WTC11 (cell line): ENCODE results near the gene CCR8. TPM values are rescaled to one million over a fixed set of nuclear protein-coding genes. Genes with fewer than 3 reads are reported as not detected.

Source experiments
- ATAC-seq: fragments of 200-7000 bp; cut with Tn5 transposase; 2 replicates; pipeline ENCODE4 v1.10.0; 2021; ENCODE audit warnings: mild to moderate bottlenecking, moderate library complexity
- CTCF ChIA-PET: fragments of 300-600 bp; sonication (Branson Sonifier 250); formaldehyde crosslinking; loops from one replicate; lab custom pipeline; 2021; ENCODE audit warnings: antibody characterized with exemption; lab: Charles Lee
- POLR2A ChIA-PET: fragments of 350-600 bp; sonication (Branson Sonifier 250); formaldehyde crosslinking; loops from one replicate; lab custom pipeline; 2021; ENCODE audit warnings: antibody characterized with exemption; lab: Charles Lee
- DNase-seq: peaks from one replicate; pipeline ENCODE4 v3.0.0; 2021; ENCODE audit warnings: low spot score
- H3K27ac Mint-ChIP-seq: 2 replicates; pipeline ENCODE4 v1.8.0; 2021; ENCODE audit warnings: mixed read lengths
- H3K27me3 Mint-ChIP-seq: 2 replicates; pipeline ENCODE4 v1.8.0; 2021; ENCODE audit warnings: low read depth, mild to moderate bottlenecking, moderate library complexity, mixed read lengths
- H3K36me3 Mint-ChIP-seq: 2 replicates; pipeline ENCODE4 v1.8.0; 2021; ENCODE audit warnings: mixed read lengths
- H3K4me1 Mint-ChIP-seq: 2 replicates; pipeline ENCODE4 v1.8.0; 2022; ENCODE audit warnings: mixed read lengths
- H3K4me3 Mint-ChIP-seq: 2 replicates; pipeline ENCODE4 v1.8.0; 2021; ENCODE audit warnings: mild to moderate bottlenecking, moderate library complexity, mixed read lengths
- H3K9me3 Mint-ChIP-seq: 2 replicates; pipeline ENCODE4 v1.8.0; 2021; ENCODE audit warnings: mixed read lengths
- ATF6 ChIP-seq: sonication (generic); formaldehyde crosslinking; IDR thresholded peaks from 2 replicates; pipeline ENCODE4 v1.8.1; 2023; ENCODE audit warnings: mild to moderate bottlenecking, missing genetic modification reagents
- E2F4 ChIP-seq: sonication (generic); formaldehyde crosslinking; IDR thresholded peaks from 2 replicates; pipeline ENCODE4 v1.8.1; 2022; ENCODE audit warnings: low read depth, mild to moderate bottlenecking, moderate library complexity, missing genetic modification reagents, borderline replicate concordance
- ELF4 ChIP-seq: sonication (generic); formaldehyde crosslinking; IDR thresholded peaks from 2 replicates; pipeline ENCODE4 v1.8.1; 2022; ENCODE audit warnings: low read depth, mild to moderate bottlenecking, moderate library complexity, missing genetic modification reagents
- ERG ChIP-seq: fragments of 250-450 bp; sonication (Bioruptor Pico); IDR thresholded peaks from 2 replicates; pipeline ENCODE4 v1.8.0; 2021; ENCODE audit warnings: mild to moderate bottlenecking
- ETV6 ChIP-seq: sonication (generic); formaldehyde crosslinking; IDR thresholded peaks from 2 replicates; pipeline ENCODE4 v1.8.1; 2022; ENCODE audit warnings: mild to moderate bottlenecking, missing genetic modification reagents
- IRF2 ChIP-seq: sonication (generic); formaldehyde crosslinking; IDR thresholded peaks from 2 replicates; pipeline ENCODE4 v1.8.0; 2022; ENCODE audit warnings: low read depth, missing genetic modification reagents, borderline replicate concordance
- KAT7 ChIP-seq: sonication (generic); formaldehyde crosslinking; IDR thresholded peaks from 2 replicates; pipeline ENCODE4 v1.8.1; 2023; ENCODE audit warnings: missing genetic modification reagents, mild to moderate bottlenecking, borderline replicate concordance
- MLX ChIP-seq: sonication (generic); formaldehyde crosslinking; IDR thresholded peaks from 2 replicates; pipeline ENCODE4 v1.8.1; 2023; ENCODE audit warnings: mild to moderate bottlenecking, missing genetic modification reagents, moderate library complexity
- MXD4 ChIP-seq: fragments of 250-450 bp; sonication (Bioruptor Pico); IDR thresholded peaks from 2 replicates; pipeline ENCODE4 v1.8.0; 2021; ENCODE audit warnings: mild to moderate bottlenecking, moderate library complexity, borderline replicate concordance
- NR1H2 ChIP-seq: sonication (generic); formaldehyde crosslinking; IDR thresholded peaks from 2 replicates; pipeline ENCODE4 v1.9.0; 2021; ENCODE audit warnings: mild to moderate bottlenecking, moderate library complexity, missing genetic modification reagents
- RORB ChIP-seq: fragments of 250-450 bp; sonication (Bioruptor Pico); IDR thresholded peaks from 2 replicates; pipeline ENCODE4 v1.9.0; 2021; ENCODE audit warnings: mild to moderate bottlenecking
- TP53 ChIP-seq: sonication (generic); formaldehyde crosslinking; IDR thresholded peaks from 2 replicates; pipeline ENCODE4 v1.8.1; 2023; ENCODE audit warnings: mild to moderate bottlenecking, missing genetic modification reagents
- ZNF121 ChIP-seq: sonication (generic); formaldehyde crosslinking; IDR thresholded peaks from 2 replicates; pipeline ENCODE4 v1.8.0; 2023; ENCODE audit warnings: missing genetic modification reagents
- ZNF425 ChIP-seq: fragments of 250-450 bp; sonication (Bioruptor Pico); conservative IDR thresholded peaks from 2 replicates; pipeline ENCODE4 v1.9.0; 2021; ENCODE audit warnings: mild to moderate bottlenecking
- ZNF512 ChIP-seq: sonication (generic); formaldehyde crosslinking; IDR thresholded peaks from 2 replicates; pipeline ENCODE4 v1.8.1; 2022; ENCODE audit warnings: missing genetic modification reagents, borderline replicate concordance
- ZNF671 ChIP-seq: fragments of 250-450 bp; sonication (Bioruptor Pico); IDR thresholded peaks from 2 replicates; pipeline ENCODE4 v1.8.0; 2021; ENCODE audit warnings: mild to moderate bottlenecking
- total RNA-seq: library from RNA; stranded (reverse); gene quantifications from 3 replicates; pipeline ENCODE4 v1.2.3, GENCODE V29; 2021

CCR8 gene
- total RNA-seq, 1 experiment from 2014 or later = 0.33 TPM

GRCh38 chr3:39339086-39339485, 9.6 kb downstream of the CCR8 start (continued):
- TF ChIP-seq E2F4 (CRISPR knock-in tag) (no peak), ERG (CRISPR knock-in tag) (no peak), ATF6 (CRISPR knock-in tag) (no peak)

- ChIA-PET POLR2A (no interaction called here), CTCF (interaction anchor here (1.3 to 1.8 kb wide), 2 partner anchors 35 to 55 kb away, joined by 4 to 5 read pairs; no protein-coding TSS in a partner anchor)
- Mint-ChIP-seq H3K9me3 (no peaks in the 10 kb centered on the region), H3K4me1 (peaks cover 28% of the 10 kb centered on the region)
- TF ChIP-seq ZNF425 (no peak), ZNF512 (CRISPR knock-in tag) (no peak), MLX (CRISPR knock-in tag) (no peak), IRF2 (CRISPR knock-in tag) (no peak), MXD4 (CRISPR knock-in tag) (no peak), ZNF671 (CRISPR knock-in tag) (no peak), ERG (CRISPR knock-in tag) (no peak), ZNF121 (CRISPR knock-in tag) (no peak), ETV6 (CRISPR knock-in tag) (no peak), NR1H2 (no peak), TP53 (CRISPR knock-in tag) (no peak), ELF4 (CRISPR knock-in tag) (no peak), RORB (no peak), KAT7 (CRISPR knock-in tag) (no peak)
- TF ChIP-seq, all 79 proteins: peak for 0
- ATAC-seq (no peak), DNase-seq (no peak)
- H3K27ac Mint-ChIP-seq = no peak overlapping the region
- H3K36me3 Mint-ChIP-seq = no peaks in the 10 kb centered on the region
- H3K4me3 Mint-ChIP-seq = no peak overlapping the region
- H3K27me3 Mint-ChIP-seq = no peaks in the 10 kb centered on the region
These were observed 13.7 kb downstream of the CCR8 start for GRCh38 chr3:39343076-39343717.
